ENCODE data around the gene OSBPL1A.

DNA sequence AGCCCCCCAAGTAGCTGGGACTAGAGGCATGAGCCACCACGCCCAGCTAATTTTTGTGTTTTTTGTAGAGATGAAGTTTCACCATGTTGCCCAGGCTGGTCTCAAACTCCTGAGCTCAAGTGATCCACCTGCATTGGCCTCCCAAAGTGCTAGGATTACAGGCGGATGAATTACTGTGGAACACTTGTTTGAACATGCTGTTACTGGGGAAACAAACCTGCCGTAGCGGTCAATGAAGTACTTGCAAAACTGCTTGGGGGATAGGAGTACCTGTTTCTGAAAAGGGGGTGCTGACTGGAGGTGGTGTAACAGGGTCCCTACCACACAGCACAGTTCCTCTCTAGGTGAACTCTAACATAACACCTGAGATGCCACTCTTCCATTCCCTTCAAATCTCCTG is 22.9 kb upstream of the OSBPL1A start:
- TF ChIP-seq SUZ12 (IDR thresholded peaks at IDR 0.05; ENCODE audit: extremely low read depth, insufficient read depth, insufficient read length) (no peak), ZNF274 (IDR thresholded peaks at IDR 0.05; ENCODE audit: low read depth, low read length) (no peak), YY1 (IDR thresholded peaks at IDR 0.05; ENCODE audit: insufficient read depth, insufficient read length) (no peak)
